ENCODE measurements around the gene VASH1.

VASH1 gene

GRCh38 chr14:76752744-76753143, 8.5 kb upstream of the VASH1 start:
- no peak for DNase-seq

- DNase-seq, result no peak
Measured at GRCh38 chr14:76753541-76754198, 7.6 kb upstream of the VASH1 start.

DNA sequence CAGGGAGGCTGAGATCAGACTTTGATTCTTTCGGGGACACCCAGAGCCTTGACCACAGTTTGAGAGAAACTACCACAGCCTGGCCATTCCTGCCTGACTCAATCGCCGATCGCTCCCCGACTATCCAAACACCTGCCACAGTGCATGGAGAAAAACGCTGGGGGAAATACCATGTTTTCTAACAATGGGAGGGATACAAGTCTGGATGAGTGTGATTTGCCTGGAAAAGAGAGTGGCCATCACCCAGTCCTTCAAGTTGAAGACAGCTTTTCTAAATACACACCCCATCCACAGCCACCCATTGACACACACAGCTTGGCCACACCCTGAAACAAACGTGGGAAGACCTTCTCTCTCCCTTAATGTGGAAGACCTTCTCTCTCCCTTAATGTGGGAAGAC, 6.7 kb upstream of the VASH1 start:
- no peak for DNase-seq

DNA sequence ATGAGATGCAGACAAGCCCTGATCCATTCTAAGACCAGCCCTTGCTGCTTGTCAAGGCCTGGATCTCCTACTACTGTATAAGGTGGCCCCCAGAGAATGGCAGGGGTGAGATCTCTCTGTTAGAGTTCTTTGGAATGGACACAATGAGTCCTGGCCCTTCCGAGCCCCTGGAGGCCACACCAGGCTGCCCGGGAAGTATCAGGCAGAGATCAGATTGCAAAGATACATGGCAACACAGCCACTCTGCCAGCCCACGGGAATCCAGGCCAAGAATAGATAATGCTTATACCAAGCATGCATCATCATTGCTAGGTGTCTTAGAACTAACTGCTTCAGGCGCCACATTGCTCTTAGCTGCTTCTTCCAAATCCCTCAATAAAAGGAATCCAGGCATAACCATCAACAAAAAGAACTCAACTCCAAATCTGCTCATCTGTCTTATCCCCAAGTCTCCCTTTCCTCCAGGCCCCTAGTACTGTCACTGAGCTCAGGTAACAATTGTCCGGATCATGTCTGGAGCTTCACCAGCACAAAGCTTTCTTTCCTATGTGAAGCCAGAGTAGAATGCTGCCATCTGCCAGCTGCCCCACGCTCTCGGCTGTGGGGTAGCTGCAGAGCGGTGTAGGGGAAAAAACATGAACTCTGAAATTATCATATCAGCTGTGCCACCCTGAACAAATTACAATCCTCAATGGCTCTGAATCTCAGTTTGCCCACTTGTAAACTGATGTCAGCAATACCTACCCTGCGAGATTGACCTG, 5.5 kb upstream of the VASH1 start:
- DNase-seq, result no peak

DNA sequence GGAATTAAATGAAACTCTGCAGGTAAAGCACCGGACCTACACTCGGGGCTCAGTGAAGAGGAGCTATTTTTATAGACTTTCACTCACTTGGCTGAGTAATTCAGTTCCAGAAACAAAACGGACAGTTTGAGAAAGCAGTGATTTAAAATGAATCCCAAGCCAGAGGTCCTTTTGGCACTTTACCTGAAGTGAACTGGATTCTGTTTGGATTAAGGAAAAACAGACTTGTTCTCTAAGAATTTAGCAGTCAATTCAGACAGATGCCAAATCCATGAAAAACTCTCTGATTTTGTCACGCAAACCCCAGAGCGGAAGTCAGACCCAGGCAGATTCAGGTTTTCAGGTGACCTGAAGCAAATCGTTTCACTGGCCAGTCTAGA, 4.9 kb upstream of the VASH1 start:
- DNase-seq, result no peak

DNA sequence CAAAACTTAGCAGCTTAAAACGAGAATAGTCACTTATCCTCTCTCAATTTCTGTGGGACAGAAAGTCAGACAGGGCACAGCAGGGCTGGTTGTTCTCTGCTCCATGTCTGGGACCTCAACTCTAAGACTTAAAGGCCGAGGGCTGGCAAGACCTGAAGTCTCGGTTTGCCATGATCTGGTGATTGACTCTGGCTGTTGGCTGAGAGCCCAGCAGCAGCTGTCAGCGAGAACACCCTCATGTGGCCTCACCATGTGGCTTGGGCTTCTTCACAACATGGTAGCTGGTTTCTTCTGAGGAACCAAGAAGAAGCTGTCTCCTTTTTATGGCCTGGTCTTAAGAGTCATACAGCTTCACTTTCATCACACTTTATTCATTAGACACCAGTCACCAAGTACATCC, 1.7 kb upstream of the VASH1 start:
- DNase-seq, result peak; percentile 46

GRCh38 chr14:76760331-76761135, 735 bp upstream of the VASH1 start:
- DNase-seq, result peak; percentile 53

DNA sequence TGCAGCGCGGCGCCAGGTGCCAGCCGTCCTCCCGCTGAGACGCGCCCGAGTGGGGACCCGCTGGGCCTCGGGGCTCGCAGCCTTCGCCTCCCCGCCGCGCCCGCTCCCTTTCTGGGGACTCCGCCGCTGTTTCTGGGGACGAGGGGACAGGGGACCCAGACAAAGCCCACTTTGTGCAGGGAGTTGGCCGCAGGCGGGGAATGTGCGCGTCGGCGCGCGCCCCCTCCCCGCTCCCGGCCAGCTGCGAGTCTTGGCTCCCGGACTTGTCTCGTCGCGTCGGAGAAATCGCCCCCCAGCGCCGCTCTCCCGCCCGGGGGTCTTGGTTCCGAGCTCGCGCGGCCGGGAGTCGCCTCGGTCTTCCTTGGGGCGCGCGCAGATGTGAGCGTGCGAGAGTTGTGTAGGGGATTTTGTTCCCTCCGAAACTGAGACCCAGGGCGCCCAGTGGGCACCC, 717 bp downstream of the VASH1 start:
- DNase-seq, result no peak

DNA sequence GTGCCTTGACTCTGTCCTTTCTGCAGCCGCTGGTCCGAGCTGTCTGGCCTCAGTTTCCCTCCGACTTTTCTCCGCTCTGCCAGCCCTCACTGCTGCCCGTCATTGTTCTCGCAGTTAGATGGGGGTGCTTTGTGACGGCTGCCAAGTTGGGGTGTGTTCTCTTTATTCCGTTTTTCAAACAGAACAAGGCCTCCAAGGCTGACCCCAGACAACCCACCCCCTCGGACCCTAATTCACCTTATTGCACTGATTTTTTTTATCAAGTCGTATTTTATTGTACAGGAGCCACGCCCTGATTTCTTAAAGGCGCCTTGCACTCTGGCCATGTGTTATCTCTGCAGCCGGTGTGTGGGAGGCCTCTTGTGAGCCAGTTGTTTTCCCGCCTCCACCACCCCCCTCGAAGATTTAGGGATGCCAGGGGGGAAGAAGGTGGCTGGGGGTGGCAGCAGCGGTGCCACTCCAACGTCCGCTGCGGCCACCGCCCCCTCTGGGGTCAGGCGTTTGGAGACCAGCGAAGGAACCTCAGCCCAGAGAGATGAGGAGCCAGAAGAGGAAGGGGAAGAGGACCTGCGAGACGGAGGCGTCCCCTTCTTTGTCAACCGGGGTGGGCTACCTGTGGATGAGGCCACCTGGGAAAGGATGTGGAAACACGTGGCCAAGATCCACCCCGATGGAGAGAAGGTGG, 1.3 kb downstream of the VASH1 start:
- peak; percentile 58 for DNase-seq

- peak; percentile 47 for DNase-seq
Measured at GRCh38 chr14:76763096-76764041, 2.1 kb downstream of the VASH1 start.

- peak; percentile 51 for DNase-seq
Measured at GRCh38 chr14:76765461-76765931, 4.2 kb downstream of the VASH1 start.

GRCh38 chr14:76767681-76768656, 6.7 kb downstream of the VASH1 start:
- DNase-seq, result peak; percentile 80

DNA sequence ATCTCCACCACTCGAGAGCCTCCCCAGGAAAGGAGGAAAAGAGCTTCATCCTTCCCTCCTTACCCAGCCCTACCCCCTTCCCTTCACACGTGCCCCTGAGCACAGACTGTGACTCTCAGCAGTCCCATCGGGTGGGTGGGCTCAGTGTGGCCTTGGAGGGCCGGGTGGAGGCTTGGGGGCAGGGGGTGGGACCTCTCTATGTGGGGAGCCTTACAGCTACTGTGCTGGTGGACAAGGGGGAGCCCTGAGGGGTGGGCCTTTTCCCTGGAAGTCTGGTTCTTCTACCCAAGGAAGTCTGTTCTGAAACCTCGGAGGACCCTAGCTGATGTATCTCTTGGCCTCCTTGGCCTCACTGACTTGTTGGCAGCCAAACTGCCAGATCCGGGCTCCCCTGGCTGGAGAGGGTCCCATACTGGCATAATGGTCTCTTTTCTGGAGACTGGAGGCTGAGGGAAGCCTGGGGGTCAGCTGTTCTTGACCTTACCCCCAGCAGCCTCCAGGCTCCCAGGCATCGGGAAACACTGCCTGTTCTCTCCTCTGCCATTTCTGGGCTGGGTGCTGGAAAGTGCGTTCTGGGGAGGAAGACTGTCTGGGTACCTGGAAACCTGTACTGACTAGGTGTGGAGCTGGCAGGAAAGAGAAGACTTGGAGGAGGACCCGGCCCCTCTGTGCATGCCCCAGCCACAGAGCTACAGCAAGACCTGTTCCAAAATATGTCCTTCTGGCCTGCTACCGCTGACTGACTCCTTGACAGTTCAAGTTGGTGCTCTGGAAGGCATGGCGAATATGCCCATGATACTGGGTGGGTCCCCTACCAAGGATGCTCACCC, 7.6 kb downstream of the VASH1 start:
- no peak for DNase-seq

- peak; percentile 38 for DNase-seq
Measured at GRCh38 chr14:76769636-76770292, 8.5 kb downstream of the VASH1 start.

GRCh38 chr14:76770521-76771436, 9.5 kb downstream of the VASH1 start:
- peak; percentile 47 for DNase-seq

- peak; percentile 28 for DNase-seq
Measured at GRCh38 chr14:76771437-76771980, 10.2 kb downstream of the VASH1 start.
